ENCODE results near the gene FRRS1.

Gene FRRS1

DNA sequence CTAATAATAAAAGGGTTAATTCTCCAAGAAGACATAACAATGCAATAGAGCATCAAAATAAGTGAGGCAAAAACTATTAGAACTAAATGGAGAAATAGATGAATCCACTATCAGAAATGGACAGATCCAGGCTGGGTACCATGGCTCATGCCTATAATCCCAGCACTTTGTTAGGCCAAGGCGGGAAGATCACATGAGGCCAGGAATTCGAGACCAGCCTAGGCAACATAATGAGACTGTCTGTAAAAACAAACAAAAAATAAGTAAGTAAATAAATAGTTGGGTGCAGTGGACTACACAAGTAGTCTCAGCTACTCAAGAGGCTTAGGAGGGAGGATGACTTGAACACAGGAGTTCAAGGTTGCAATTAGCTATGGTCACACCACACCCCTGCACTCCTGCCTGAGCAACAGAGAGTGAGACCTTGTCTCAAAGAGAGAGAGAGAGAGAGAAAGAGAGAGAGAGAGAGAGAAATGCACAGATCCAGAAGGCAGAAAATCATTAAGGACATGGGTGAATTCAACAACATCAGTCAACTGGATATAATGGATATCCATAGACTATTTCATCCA, 12.3 kb downstream of the FRRS1 start:
- H3F3A ChIP-seq (ENCODE audit: insufficient read depth, low read length) = peaks cover 6% of the 10 kb centered on the region; the same call in 1 of the 2 replicates
- H3K9me2 ChIP-seq (replicated peaks; ENCODE audit: insufficient read depth, low read length) = no peaks in the 10 kb centered on the region
- no peaks in the 10 kb centered on the region for H4K20me1 ChIP-seq (ENCODE audit: insufficient read depth, low read length)
- H3K4me1 ChIP-seq (ENCODE audit: low read length) = 0 out of 2 replicates have a peak, but pooled peaks cover 6% of the 10 kb centered on the region
- H3K4me3 ChIP-seq (ENCODE audit: low read length) = no peak overlapping the region
- H3K27me3 ChIP-seq (replicated peaks; ENCODE audit: insufficient read depth, low read length) = no peaks in the 10 kb centered on the region
- TF ChIP-seq, protein P1, sequence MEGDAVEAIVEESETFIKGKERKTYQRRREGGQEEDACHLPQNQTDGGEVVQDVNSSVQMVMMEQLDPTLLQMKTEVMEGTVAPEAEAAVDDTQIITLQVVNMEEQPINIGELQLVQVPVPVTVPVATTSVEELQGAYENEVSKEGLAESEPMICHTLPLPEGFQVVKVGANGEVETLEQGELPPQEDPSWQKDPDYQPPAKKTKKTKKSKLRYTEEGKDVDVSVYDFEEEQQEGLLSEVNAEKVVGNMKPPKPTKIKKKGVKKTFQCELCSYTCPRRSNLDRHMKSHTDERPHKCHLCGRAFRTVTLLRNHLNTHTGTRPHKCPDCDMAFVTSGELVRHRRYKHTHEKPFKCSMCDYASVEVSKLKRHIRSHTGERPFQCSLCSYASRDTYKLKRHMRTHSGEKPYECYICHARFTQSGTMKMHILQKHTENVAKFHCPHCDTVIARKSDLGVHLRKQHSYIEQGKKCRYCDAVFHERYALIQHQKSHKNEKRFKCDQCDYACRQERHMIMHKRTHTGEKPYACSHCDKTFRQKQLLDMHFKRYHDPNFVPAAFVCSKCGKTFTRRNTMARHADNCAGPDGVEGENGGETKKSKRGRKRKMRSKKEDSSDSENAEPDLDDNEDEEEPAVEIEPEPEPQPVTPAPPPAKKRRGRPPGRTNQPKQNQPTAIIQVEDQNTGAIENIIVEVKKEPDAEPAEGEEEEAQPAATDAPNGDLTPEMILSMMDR (IDR thresholded peaks at IDR 0.05; ENCODE audit: low read length) = no peak
- no peak for TF ChIP-seq EZH2 (optimal IDR thresholded peaks at IDR 0.05; ENCODE audit: low read depth, low read length)
- TF ChIP-seq EZH2phosphoT487 (IDR thresholded peaks at IDR 0.05; ENCODE audit: low read length) = no peak
- H3K36me3 ChIP-seq (replicated peaks; ENCODE audit: insufficient read depth, low read length) = no peaks in the 10 kb centered on the region
- H3K4me2 ChIP-seq (ENCODE audit: low read depth, low read length) = no peak overlapping the region
- DNase-seq = no peak
- H3K79me2 ChIP-seq (ENCODE audit: low read length) = no peaks in the 10 kb centered on the region
- no peak overlapping the region for H3K27ac ChIP-seq (ENCODE audit: low read length)
- no peak overlapping the region for H2AFZ ChIP-seq (ENCODE audit: low read length)
- no peaks in the 10 kb centered on the region for H3K9me3 ChIP-seq (replicated peaks; ENCODE audit: insufficient read depth, low read length)
- no peak overlapping the region for H3K9ac ChIP-seq (ENCODE audit: low read length)

DNA sequence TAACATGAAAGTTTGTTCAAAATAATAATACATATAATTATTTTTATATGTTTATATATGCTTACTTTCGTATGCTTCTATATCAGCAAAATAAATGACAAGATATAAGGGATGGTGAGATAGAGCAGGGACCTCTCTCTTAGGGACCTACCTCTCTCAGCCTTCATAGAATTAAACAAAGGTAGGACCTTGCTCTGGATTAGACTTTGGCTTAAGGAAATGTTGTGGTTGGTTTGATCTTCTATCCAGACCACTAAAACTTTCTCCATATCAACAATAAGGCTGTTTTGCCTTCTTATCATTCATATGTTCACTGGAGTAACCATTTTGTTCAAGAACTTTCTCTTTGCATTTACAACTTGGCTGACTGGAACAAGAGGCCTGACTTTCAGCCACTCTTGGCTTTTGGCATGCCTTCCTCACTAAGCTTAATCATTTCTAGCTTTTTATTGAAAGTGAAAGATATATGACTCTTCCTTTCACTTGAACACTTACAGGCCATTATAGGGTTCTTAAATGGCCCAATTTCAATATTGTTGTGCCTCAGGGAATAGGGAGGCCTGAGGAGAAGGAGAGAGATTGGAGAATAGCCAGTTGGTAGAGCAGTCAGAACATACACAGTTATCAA, 14.4 kb downstream of the FRRS1 start:
- no peak overlapping the region for H3K9ac ChIP-seq (ENCODE audit: low read length)
- no peak overlapping the region for H2AFZ ChIP-seq (ENCODE audit: low read length)
- H3K27me3 ChIP-seq (replicated peaks; ENCODE audit: insufficient read depth, low read length) = no peaks in the 10 kb centered on the region
- no peaks in the 10 kb centered on the region for H4K20me1 ChIP-seq (ENCODE audit: insufficient read depth, low read length)
- H3K79me2 ChIP-seq (ENCODE audit: low read length) = no peaks in the 10 kb centered on the region
- no peak overlapping the region for H3K4me3 ChIP-seq (ENCODE audit: low read length)
- no peaks in the 10 kb centered on the region for H3K9me3 ChIP-seq (replicated peaks; ENCODE audit: insufficient read depth, low read length)
- no peak for DNase-seq
- H3K4me2 ChIP-seq (ENCODE audit: low read depth, low read length) = no peak overlapping the region
- H3K36me3 ChIP-seq (replicated peaks; ENCODE audit: insufficient read depth, low read length) = no peaks in the 10 kb centered on the region
- H3K4me1 ChIP-seq (ENCODE audit: low read length) = no peaks in the 10 kb centered on the region
- H3F3A ChIP-seq (ENCODE audit: insufficient read depth, low read length) = no peaks in the 10 kb centered on the region
- TF ChIP-seq, protein P1 (IDR thresholded peaks at IDR 0.05; ENCODE audit: low read length) = no peak
- TF ChIP-seq EZH2 (optimal IDR thresholded peaks at IDR 0.05; ENCODE audit: low read depth, low read length) (no peak), EZH2phosphoT487 (IDR thresholded peaks at IDR 0.05; ENCODE audit: low read length) (no peak)
- H3K9me2 ChIP-seq (replicated peaks; ENCODE audit: insufficient read depth, low read length) = no peaks in the 10 kb centered on the region
- H3K27ac ChIP-seq (ENCODE audit: low read length) = no peak overlapping the region

DNA sequence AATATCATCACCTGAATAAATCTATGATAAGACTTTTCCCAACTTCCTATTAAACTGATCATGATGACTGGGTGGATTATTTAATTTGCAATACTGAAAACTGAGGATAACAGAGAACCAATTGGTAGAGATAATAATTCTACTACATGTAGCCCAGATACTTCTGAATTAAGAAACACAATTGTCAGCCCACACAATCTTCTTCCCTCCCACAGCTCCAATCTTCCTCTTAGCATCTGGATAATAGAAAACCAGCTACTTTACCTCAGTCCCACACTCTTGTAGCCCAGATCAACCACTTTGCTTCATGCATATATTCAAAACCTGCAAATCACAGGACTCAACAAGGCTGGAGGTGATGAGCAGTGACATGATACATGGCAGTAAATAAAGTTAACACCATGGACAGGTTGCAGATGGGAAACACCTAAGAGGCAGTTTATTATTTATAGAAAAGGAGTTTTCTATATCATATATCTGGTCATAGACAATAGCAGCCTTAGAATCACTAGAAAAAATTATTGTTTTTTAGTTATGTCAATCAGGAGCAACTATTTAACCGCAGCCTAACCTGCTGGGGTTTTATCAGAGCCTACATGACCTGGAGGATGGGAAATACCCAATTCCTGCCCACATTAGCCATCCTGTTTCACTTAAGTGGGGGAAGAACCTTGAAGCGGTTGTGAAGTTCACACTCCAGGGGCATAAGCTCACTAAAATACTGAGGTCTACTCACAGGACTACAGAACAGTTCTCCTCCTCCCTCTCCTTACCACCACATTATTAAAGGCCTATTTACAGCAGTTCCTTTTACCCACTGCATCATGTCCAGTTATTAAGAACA, 16.7 kb downstream of the FRRS1 start:
- no peaks in the 10 kb centered on the region for H3K4me1 ChIP-seq (ENCODE audit: low read length)
- no peaks in the 10 kb centered on the region for H3F3A ChIP-seq (ENCODE audit: insufficient read depth, low read length)
- no peak overlapping the region for H3K27ac ChIP-seq (ENCODE audit: low read length)
- DNase-seq = no peak
- H3K36me3 ChIP-seq (replicated peaks; ENCODE audit: insufficient read depth, low read length) = no peaks in the 10 kb centered on the region
- H3K9me3 ChIP-seq (replicated peaks; ENCODE audit: insufficient read depth, low read length) = no peaks in the 10 kb centered on the region
- no peak overlapping the region for H3K4me2 ChIP-seq (ENCODE audit: low read depth, low read length)
- H3K79me2 ChIP-seq (ENCODE audit: low read length) = no peaks in the 10 kb centered on the region
- H3K27me3 ChIP-seq (replicated peaks; ENCODE audit: insufficient read depth, low read length) = no peaks in the 10 kb centered on the region
- no peak overlapping the region for H3K9ac ChIP-seq (ENCODE audit: low read length)
- no peak overlapping the region for H3K4me3 ChIP-seq (ENCODE audit: low read length)
- no peaks in the 10 kb centered on the region for H4K20me1 ChIP-seq (ENCODE audit: insufficient read depth, low read length)
- no peak overlapping the region for H2AFZ ChIP-seq (ENCODE audit: low read length)
- TF ChIP-seq, protein P1 (IDR thresholded peaks at IDR 0.05; ENCODE audit: low read length) = no peak
- TF ChIP-seq EZH2phosphoT487 (IDR thresholded peaks at IDR 0.05; ENCODE audit: low read length) (no peak), EZH2 (optimal IDR thresholded peaks at IDR 0.05; ENCODE audit: low read depth, low read length) (no peak)
- no peaks in the 10 kb centered on the region for H3K9me2 ChIP-seq (replicated peaks; ENCODE audit: insufficient read depth, low read length)

All from MM.1S (cell line).